ENCODE measurements around the gene TP63.

TP63 gene

GRCh38 chr3:189776149-189776824 lies 145.1 kb downstream of the TP63 start:
- no peak for DNase-seq (ENCODE audit: low spot score)

GRCh38 chr3:189778340-189778950 lies 147.3 kb downstream of the TP63 start:
- DNase-seq (ENCODE audit: low spot score): no peak

- DNase-seq (ENCODE audit: low spot score): no peak
Measured at GRCh38 chr3:189779166-189779565, 148.0 kb downstream of the TP63 start.

GRCh38 chr3:189780546-189781270 lies 149.5 kb downstream of the TP63 start:
- DNase-seq (ENCODE audit: low spot score): no peak

GRCh38 chr3:189781415-189781814 lies 150.2 kb downstream of the TP63 start:
- DNase-seq (ENCODE audit: low spot score): no peak

- DNase-seq (ENCODE audit: low spot score): no peak
Measured at GRCh38 chr3:189786479-189787064, 155.4 kb downstream of the TP63 start.

- no peak for DNase-seq (ENCODE audit: low spot score)
Measured at GRCh38 chr3:189787191-189787590, 156.0 kb downstream of the TP63 start.

GRCh38 chr3:189787632-189788031 lies 156.4 kb downstream of the TP63 start:
- DNase-seq (ENCODE audit: low spot score): no peak

GRCh38 chr3:189789432-189789831 lies 158.2 kb downstream of the TP63 start:
- no peak for DNase-seq (ENCODE audit: low spot score)

- no peak for DNase-seq (ENCODE audit: low spot score)
Measured at GRCh38 chr3:189790658-189791057, 159.5 kb downstream of the TP63 start.

GRCh38 chr3:189792046-189792929 lies 161.1 kb downstream of the TP63 start:
- no peak for DNase-seq (ENCODE audit: low spot score)

- DNase-seq (ENCODE audit: low spot score): no peak
Measured at GRCh38 chr3:189794518-189794917, 163.3 kb downstream of the TP63 start.

- no peak for DNase-seq (ENCODE audit: low spot score)
Measured at GRCh38 chr3:189797103-189797750, 166.0 kb downstream of the TP63 start.

- DNase-seq (ENCODE audit: low spot score): no peak
Measured at GRCh38 chr3:189799366-189799765, 168.2 kb downstream of the TP63 start.

- no peak for DNase-seq (ENCODE audit: low spot score)
Measured at GRCh38 chr3:189800436-189800835, 169.2 kb downstream of the TP63 start.

GRCh38 chr3:189803254-189803653 lies 172.1 kb downstream of the TP63 start:
- DNase-seq (ENCODE audit: low spot score): no peak

- no peak for DNase-seq (ENCODE audit: low spot score)
Measured at GRCh38 chr3:189805375-189806067, 174.3 kb downstream of the TP63 start.

GRCh38 chr3:189806171-189806951 lies 175.2 kb downstream of the TP63 start:
- DNase-seq (ENCODE audit: low spot score): no peak

- DNase-seq (ENCODE audit: low spot score): no peak
Measured at GRCh38 chr3:189808246-189809007, 177.2 kb downstream of the TP63 start.

Measured in hepatic stellate cell (primary cell).